Stimulated activated CD4-positive, alpha-beta T cell treated with anti-CD3 and anti-CD28 coated beads, Interleukin-4, amount 100 ng/mL, for 24 hours (primary cell): Measurements from ENCODE around the gene PRSS12.
"Not testable (repeated sequence)": the region's sequence is repeated elsewhere in the genome, so short reads cannot be mapped to it uniquely, and the experiment has no call there.

ENCODE experiments used
- DNase-seq: peaks from one replicate; pipeline ENCODE4 v3.0.0-alpha.2; 2020

PRSS12 gene

DNA sequence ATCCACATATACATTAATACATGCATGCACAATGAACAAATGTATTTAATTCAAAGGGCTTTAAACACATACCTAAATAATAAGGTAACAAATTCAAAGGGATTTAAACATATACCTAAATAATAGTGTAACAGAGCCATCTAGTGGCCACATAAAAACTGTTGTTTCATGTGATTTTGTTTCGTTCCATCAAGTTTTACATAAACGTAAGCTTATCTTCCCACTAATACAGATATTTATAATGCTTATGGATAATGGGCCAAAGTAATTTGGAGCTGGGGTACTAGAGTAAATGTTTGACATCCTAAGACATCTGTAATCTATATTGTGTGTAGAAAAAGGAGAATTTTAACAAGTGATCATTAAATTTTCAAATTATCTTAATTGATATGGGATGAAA is 82.3 kb downstream of the PRSS12 start:
- no peak for DNase-seq

DNA sequence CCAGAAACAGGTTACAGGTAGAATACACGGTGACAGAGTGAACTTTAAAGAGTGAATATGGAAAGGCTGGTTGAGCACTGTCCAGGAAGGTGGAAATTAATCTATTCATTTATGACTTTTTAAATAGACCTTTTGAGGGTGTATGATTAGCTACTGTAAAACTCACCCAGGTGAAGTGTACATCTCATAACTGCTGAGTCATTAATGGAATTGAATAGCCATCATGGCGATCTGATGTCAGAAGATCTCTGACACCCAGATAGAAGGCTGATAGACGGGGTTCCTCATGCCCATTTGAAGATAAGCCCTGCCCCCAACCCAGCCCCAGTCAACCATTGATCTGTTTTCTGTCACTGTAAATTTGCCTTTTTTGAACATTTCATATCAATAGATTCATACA is 84.0 kb downstream of the PRSS12 start:
- DNase-seq = no peak

DNA sequence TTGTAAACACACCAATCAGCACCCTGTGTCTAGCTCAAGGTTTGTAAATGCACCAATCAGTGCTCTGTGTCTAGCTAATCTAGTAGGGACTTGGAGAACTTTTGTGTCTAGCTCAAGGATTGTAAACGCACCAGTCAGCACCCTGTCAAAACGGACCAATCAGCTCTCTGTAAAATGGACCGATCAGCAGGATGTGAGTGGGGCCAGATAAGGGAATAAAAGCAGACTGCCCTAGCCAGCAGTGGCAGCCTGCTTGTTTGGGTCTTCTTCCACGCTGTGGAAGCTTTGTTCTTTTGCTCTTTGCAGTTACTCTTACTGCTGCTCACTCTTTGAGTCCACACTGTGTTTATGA is 86.7 kb downstream of the PRSS12 start:
- not testable (repeated sequence) for DNase-seq

DNA sequence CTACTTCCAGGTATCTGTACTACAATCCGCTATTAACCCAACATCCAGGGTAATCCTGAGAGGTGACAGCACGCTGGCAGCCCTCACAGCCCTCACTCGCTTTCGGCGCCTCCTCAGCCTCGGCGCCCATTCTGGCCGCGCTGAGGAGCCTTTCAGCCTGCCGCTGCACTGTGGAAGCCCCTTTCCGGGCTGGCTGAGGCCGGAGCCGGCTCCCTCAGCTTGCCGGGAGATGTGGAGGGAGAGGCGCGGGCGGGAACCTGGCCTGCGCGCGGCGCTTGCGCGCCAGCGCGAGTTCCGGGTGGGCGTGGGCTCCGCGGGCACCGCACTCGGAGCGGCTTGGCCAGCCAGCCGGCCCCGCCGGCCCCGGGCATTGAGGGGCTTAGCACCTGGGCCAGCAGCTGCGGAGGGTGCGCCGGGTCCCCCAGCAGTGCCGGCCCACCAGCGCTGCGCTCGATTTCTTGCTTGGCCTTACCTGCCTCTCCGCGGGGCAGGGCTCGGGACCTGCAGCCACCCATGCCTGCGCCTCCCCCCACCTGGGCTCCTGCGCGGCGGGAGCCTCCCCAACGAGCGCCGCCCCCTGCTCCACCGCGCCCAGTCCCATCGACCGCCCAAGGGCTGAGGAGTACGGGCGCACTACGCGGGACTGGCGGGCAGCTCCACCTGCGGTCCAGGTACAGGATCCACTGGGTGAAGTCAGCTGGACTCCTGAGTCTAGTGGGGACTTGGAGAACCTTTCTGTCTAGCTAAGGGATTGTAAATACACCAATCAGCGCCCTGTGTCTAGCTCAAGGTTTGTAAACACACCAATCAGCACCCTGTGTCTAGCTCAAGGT is 87.3 kb downstream of the PRSS12 start:
- DNase-seq = no peak

DNA sequence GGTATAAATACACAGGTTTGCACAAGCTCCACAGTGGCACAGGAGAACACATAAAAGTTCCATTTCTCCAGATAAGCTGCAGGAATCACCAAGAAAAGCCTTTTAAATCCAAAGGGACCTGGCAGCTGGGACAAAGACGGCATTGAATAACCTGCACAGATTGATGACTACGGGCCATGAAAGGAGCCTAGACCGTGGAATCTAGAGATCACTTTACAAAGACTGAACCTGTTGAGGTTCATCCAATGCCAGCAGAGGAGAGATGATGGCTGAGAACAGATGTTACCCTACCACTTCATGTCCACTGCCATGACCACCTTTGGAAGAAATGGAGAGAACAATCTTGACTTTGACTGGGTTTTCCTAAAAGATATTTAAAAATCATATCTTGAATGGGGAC is 88.7 kb downstream of the PRSS12 start:
- DNase-seq = no peak

DNA sequence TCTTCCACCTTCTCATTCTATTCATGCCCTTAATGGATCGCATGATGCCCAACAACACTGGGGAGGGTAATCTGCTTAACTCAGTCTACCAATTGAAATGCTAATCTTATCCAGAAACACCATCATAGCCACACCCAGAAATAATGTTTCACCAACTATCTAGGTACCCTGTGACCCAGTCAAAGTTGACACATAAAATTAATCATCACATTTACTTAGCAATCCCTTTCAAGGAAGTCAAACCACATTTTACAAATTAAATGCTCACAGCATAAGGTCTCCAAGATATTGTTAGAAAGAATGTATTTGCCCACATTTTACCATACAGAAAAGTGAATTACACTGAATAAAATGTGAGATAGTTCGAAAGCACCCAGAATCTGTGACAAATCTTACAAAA is 92.5 kb downstream of the PRSS12 start:
- no peak for DNase-seq

DNA sequence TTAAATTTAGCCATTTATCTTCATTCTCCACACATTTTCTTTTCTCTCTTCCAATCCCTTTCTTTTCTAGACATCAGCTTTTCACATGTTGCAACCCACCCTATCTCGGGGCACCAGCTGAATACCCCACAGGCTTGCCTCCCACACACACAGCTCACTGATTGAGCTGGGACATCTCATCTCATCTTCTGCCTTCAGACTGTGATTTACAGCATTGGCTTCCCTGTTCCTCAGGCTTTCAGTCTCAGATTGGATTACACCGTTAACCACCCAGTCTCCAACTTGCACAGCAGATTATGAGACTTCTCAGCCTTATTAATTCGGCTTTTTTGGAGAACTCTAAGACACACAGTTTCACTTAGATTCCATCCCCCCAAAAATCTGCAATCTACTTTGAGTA is 93.7 kb downstream of the PRSS12 start:
- DNase-seq = no peak

DNA sequence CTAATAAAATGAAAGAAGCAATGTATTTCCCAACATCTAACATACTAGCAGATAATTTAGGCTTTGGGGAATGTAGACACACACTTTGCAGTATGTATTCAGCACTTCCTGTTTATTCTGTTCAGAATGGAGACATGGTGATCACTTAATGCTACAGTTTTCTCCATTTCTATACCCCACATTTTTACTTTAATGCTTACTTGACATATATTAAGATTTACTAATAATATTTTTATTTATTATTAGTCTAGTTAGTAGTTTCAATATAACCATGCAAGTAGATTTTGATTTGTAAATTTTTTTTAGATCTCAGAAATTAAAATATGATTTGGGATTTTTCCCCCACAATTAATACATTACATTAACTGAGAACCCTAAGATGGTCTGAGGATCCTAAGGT is 98.4 kb downstream of the PRSS12 start:
- DNase-seq = no peak

DNA sequence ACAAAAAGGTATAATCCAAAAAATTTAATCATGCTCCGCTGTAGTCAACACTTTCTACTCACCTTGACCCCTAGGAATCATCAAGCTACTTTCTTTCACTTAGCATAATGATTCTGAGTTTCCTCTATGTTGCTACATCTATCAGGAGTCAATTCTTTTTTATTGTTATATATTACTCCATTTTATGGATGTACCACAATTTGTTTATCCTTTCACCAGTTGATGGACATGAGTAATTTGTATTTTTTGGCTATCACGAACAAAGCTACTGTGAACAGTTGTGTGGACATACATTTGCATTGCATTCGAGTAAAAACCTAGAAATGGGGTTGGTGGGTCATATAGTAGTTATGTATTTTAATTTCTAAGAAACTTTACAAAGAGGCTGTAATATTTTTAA is 102.9 kb downstream of the PRSS12 start:
- no peak for DNase-seq

DNA sequence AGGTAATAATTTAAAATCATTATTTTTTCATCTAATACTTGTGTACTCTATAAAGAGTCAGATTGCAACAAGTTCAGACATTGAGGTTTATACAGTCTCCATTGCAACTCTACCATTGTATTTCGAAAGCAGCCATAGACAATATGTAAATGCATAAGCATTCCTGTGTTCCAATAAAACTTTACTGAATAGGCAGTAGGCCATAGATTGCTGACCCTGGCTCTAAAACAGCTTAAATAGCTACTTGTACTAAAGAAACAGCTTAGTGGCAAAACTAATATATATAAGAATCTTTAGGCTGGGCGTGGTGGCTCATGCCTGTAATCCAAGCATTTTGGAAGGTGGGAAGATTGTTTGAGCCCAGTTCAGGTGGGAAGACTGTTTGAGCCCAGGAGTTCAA is 115.3 kb downstream of the PRSS12 start:
- DNase-seq = no peak

DNA sequence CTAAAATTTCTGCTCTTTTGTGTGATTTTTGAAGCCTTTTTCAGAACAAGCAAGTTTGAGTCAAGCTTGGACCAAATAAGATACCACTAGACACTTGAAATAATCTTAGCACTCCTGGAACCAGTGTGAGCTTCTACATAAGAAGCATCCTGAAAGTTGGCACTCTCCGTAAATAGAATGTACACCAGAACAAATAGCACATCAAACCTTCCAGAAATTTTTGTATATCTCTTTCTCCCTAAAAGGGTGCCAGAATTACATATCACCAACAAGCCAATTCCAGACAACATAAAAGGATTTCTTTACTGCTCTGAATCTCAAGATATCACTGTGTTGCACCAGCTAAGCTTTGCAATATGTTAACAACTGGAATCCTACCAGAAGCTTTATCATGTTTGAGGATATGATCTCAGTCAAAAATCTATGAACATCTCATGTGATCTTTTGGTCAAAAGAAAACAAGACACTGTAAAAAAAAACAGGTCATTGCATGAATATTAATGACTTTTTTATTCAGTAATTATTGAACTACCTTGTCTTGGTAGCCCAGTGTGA is 117.2 kb downstream of the PRSS12 start:
- no peak for DNase-seq
